HK-2 (cell line): ENCODE measurements around the gene TMEM30A.

Experiments
- DNase-seq: peaks from one replicate; pipeline ENCODE4 v3.0.0-alpha.2; 2018; ENCODE audit not compliant: unreplicated experiment

The TMEM30A gene

DNA sequence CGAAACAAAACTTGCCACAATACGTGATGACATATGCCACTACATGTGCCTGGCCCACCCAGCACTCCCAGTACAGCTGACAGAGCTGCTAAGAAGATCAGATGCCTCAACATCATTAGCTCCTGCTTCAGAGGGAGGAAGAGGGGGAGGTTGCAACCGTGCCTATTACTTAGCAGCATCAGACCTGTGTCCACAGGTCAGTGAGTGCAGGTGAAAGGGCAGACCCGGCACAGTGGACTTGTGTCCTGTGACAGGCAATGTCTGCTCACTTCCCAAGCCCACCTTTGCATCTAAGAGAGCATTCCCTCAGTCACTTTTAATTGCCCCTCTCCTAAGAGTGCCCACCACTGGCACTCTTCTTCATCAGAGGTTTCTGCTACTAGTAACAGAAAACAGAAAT is 69.3 kb downstream of the TMEM30A start:
- no peak for DNase-seq

DNA sequence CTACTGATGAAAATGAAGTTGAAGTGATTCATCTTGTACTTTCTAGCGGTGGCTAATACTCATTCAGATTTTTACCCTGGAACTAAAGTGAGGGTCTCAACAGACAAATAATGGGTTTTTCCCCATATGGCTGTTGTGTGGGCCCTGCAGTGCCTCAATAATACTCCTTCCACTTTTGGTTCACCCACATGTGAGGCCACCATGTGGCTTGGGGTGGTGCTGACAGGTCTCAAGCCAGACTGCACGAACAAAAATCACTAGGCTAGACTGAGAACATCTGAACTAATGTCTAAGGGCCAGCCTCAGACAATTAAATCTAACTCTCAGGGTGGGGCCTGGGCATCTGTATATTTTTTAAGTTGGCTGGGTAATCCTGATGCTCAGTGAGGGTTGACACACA is 70.9 kb downstream of the TMEM30A start:
- no peak for DNase-seq

GRCh38 chr6:75213112-75213511 is 71.5 kb downstream of the TMEM30A start:
- no peak for DNase-seq

- DNase-seq = no peak
Observed at GRCh38 chr6:75211920-75212590, 72.5 kb downstream of the TMEM30A start.

- DNase-seq = no peak
Observed at GRCh38 chr6:75210885-75211739, 73.5 kb downstream of the TMEM30A start.

GRCh38 chr6:75209184-75209723 is 75.3 kb downstream of the TMEM30A start:
- DNase-seq = no peak

- DNase-seq = peak; percentile 79
Observed at GRCh38 chr6:75208298-75209183, 76.1 kb downstream of the TMEM30A start.

DNA sequence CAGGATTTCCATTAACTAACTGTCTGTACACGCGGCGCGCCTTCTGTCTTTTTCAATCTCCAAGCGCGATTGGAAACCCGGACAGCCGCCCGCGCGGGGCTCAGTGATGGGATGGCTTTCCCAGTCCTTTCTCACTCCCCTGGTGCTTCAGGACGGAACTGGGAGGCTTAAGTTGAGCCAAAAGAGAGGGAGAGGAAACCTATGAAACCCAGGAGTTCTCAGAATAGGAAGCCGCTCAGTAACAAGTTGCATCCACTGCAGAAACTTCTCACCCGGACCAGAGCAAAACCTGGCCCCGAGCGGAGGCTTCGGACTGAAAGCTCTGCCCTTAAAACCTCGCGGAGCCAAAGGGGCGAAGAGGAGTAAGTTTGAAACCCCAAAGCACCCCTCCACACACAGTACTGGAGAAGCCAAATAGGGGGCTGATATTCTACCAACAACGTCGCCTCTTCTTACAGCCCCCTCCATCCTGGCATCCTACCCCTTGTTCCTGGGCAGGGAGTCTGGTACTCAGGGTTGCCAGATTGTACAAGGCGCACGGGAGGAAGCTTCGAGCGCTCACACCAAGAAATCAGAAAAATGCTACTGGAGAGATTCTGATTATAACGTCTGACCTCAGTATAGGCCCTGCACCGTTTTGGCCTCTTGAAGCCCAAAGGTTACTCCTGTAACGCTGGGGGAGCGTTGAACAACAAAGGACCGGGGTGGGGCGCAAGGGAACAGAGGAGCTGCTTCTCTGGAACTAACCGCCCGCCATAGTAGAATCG is 77.8 kb downstream of the TMEM30A start:
- DNase-seq = no peak

- peak; percentile 90 for DNase-seq
Observed at GRCh38 chr6:75205776-75206575, 78.6 kb downstream of the TMEM30A start, which contains the start of gene COL12A1. Gene COL12A1, minus strand, starts transcription at chr6:75206053. Its CDS starts 3,261 bp downstream, at chr6:75202792.

DNA sequence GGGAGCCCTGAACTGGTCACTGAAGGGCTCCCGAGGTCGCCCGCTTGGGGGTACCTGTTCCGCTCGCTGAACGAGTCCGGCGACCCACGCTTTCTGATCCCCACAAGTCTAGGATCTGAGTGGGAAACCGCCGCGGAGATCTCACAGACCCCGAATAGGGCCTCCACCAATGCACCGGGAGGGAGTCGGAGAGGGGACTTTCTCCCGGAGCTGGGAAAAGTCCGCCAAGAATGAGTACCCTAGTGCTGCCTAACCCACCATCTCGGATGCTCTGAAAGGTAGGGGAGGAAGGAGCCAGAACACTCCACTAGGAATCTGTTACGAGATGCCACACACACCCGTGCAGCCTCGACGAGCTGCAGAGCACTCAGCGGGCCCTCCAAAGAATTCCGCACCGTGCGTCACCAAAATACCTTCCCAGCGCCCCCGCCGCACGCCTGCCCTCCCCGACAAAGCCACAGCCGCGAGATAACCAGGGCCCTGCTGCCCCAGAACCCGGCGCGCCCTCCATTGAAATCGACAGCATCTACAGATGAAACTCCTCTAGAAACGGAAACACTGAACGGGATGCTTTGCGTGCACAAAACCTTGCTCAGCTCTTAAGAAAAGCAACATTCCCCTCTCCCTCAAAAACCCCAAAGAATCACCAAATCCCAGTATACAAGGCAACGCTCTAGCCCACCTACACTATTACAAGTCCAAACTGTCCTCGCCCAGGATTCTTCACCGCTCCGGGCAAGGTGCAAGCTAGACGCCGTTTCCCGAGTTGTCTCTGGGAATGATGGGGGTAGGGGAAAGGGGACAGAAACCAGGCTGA is 79.4 kb downstream of the TMEM30A start:
- peak; percentile 70 for DNase-seq

DNA sequence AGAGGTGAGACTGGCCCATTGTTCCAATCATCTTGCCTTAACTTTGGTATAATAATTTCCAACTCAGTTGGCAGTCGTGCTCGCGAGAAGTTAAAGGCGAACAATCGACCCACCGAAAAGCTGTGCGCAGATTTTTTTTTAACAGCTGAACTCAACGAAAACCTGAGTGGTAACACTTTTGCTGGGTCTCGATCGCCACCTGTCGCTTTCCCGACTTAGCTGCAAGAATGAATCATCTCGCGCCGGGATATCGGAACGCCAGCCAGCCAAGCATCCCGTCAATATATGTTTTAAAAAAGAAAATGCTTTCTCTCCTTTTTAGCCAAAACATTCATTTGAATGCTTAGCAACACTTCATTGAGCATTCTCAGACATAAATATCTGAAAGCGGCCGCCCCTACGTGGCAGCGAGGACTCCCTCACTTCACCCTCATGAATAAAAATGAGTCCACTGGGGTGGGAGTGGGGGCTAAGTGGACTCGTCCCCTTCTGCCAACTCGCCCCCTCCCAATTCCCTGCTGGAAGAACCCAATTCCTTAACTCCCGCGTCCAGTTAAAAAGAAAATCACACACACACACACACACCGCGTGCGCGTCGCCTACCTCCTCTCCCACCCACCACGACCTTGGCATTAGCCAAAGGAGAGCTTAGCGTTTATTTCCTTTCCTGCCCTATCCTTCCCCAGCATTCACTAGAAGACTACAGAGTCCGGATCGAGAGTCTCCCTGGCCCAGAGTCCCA is 80.2 kb downstream of the TMEM30A start:
- DNase-seq = peak; percentile 67

DNA sequence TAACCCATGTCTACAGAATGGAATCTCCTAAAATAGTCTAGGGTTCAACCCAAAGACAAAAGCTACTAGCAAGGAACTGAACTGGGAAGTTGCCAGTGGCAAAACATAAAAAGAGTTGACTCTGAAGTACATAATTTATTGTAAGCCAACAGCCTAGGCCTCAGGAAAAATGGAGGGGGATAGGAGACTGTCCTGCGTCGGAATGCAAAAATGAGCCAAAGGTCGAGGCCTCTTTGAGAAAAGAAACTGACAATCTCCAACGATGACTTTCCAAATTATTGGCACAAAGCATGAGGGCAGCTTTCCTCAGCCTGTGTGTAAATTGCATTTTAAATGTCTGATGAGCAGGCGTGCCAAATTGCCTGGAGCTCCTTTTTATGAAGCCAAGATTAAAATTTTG is 80.9 kb downstream of the TMEM30A start:
- DNase-seq = no peak
